HepG2 (cell line): ENCODE measurements around the gene TSTD1. TPM values are rescaled to one million over a fixed set of nuclear protein-coding genes. Genes with fewer than 3 reads are reported as not detected.

Experiments used
- ATAC-seq: fragments of 200-7000 bp; cut with Tn5 transposase; 3 replicates; pipeline ENCODE4 v1.9.1; 2020; ENCODE audit warnings: mild to moderate bottlenecking, moderate library complexity
- BruUV-seq: library from RNA; stranded (reverse); fragments of 400-500 nt; replicated peaks from 2 replicates; lab custom pipeline; 2021; lab: Mats Ljungman, UMichigan
- CTCF ChIA-PET: fragments of 300-600 bp; formaldehyde crosslinking; extraction: SDS; loops from one replicate; lab custom pipeline; 2021; ENCODE audit warnings: low total read pairs, inconsistent platforms, low intra/inter-chr PET ratio; lab: Yijun Ruan, JAX
- POLR2A ChIA-PET: fragments of 350-600 bp; sonication (Branson Sonifier 250); formaldehyde crosslinking; loops from one replicate; lab custom pipeline; 2020; ENCODE audit warnings: antibody characterized with exemption, inconsistent platforms; lab: Yijun Ruan, JAX
- DNase-seq: peaks from one replicate; pipeline ENCODE4 v3.0.0-alpha.2; 2015; ENCODE audit warnings: low spot score
- FAIRE-seq: peaks from 3 replicates; lab custom pipeline; 2011; peaks lifted over from hg19 to GRCh38; lab: Jason Lieb, UNC
- H2AFZ ChIP-seq: one replicate; pipeline ENCODE4 v1.6.1; 2011; ENCODE audit warnings: low read length, inconsistent platforms
- H3K27ac ChIP-seq: fragments of 300-600 bp; 3 replicates; pipeline ENCODE4 v1.8.0; 2011; ENCODE audit warnings: mixed run types, mild to moderate bottlenecking, mixed read lengths, low read length, inconsistent platforms; ENCODE audit not compliant: insufficient read depth; ENCODE audit errors: extremely low read length
- H3K27me3 ChIP-seq, 2 experiments: fragments of 200-600 bp in 1 of 2; 2 replicates in 1 of 2; 3 replicates in 1 of 2; pipeline versions ENCODE4 v1.6.0 to v1.8.0; 2011; ENCODE audit warnings: low read length in 2 of 2, mild to moderate bottlenecking in 2 of 2, moderate library complexity in 2 of 2, inconsistent platforms in 1 of 2; ENCODE audit not compliant: insufficient read depth in 2 of 2, control insufficient read depth in 1 of 2
- H3K36me3 ChIP-seq, 2 experiments: fragments of 200-600 bp in 1 of 2; replicated peaks in 1 of 2; 2 replicates in 1 of 2; 3 replicates in 1 of 2; pipeline versions ENCODE4 v1.5.1 to v1.8.0; 2011; ENCODE audit warnings: low read length in 2 of 2, inconsistent platforms in 1 of 2; ENCODE audit not compliant: insufficient read depth in 2 of 2, control insufficient read depth in 1 of 2
- H3K4me1 ChIP-seq: 2 replicates; pipeline ENCODE4 v1.5.1; 2012; ENCODE audit warnings: low read length, inconsistent platforms; ENCODE audit not compliant: insufficient read depth
- H3K4me2 ChIP-seq: 2 replicates; pipeline ENCODE4 v1.6.0; 2011; ENCODE audit warnings: low read depth, low read length, inconsistent platforms
- H3K4me3 ChIP-seq, 3 experiments: fragments of 200-600 bp in 1 of 3; sonication (generic), shearing (Covaris generic) in 1 of 3; replicated peaks in 1 of 3; 2 replicates each; pipeline ENCODE4 v1.5.1; 2011 to 2016; ENCODE audit warnings: low read length in 3 of 3, inconsistent platforms in 2 of 3, low read depth in 2 of 3, mild to moderate bottlenecking in 2 of 3, control low read depth in 1 of 3, mixed read lengths in 1 of 3; ENCODE audit not compliant: insufficient read depth in 1 of 3
- H3K79me2 ChIP-seq: one replicate; pipeline ENCODE4 v1.6.1; 2011; ENCODE audit warnings: low read length, inconsistent platforms; ENCODE audit not compliant: insufficient read depth
- H3K9ac ChIP-seq: 2 replicates; pipeline ENCODE4 v1.6.0; 2011; ENCODE audit warnings: mild to moderate bottlenecking, low read depth, low read length, inconsistent platforms; ENCODE audit not compliant: insufficient read depth
- H3K9me3 ChIP-seq: 2 replicates; pipeline ENCODE4 v1.5.1; 2012; ENCODE audit warnings: mild to moderate bottlenecking, low read length
- H4K20me1 ChIP-seq: 2 replicates; pipeline ENCODE4 v1.6.0; 2011; ENCODE audit warnings: inconsistent platforms, mild to moderate bottlenecking, low read length, moderate library complexity; ENCODE audit not compliant: insufficient read depth
- AHR ChIP-seq: IDR thresholded peaks from 2 replicates; pipeline ENCODE4 v1.6.1; 2018; ENCODE audit warnings: missing genetic modification reagents, missing compliant biosample characterization
- ATF1 ChIP-seq: IDR thresholded peaks from 2 replicates; pipeline ENCODE4 v1.6.1; 2016; ENCODE audit warnings: mild to moderate bottlenecking, control low read depth
- CEBPG ChIP-seq: IDR thresholded peaks from 2 replicates; pipeline ENCODE4 v1.6.1; 2016
- E2F1 ChIP-seq: sonication (generic); formaldehyde crosslinking; IDR thresholded peaks from 2 replicates; pipeline ENCODE4 v1.5.0; 2020; ENCODE audit warnings: missing genetic modification reagents
- KMT2A ChIP-seq: sonication (generic); formaldehyde crosslinking; IDR thresholded peaks from 2 replicates; pipeline ENCODE4 v1.4.0; 2020; ENCODE audit warnings: missing genetic modification reagents
- ZBTB14 ChIP-seq: sonication (generic); formaldehyde crosslinking; IDR thresholded peaks from 2 replicates; pipeline ENCODE4 v1.4.0; 2020; ENCODE audit warnings: missing genetic modification reagents
- ZBTB21 ChIP-seq: sonication (generic); formaldehyde crosslinking; IDR thresholded peaks from 2 replicates; pipeline ENCODE4 v1.4.0; 2020; ENCODE audit warnings: missing genetic modification reagents
- ZBTB33 ChIP-seq: sonication (generic); formaldehyde crosslinking; IDR thresholded peaks from 2 replicates; pipeline ENCODE4 v1.4.0; 2020; ENCODE audit warnings: missing genetic modification reagents
- ZBTB4 ChIP-seq: sonication (generic); formaldehyde crosslinking; IDR thresholded peaks from 2 replicates; pipeline ENCODE4 v1.4.0; 2020; ENCODE audit warnings: missing genetic modification reagents, mild to moderate bottlenecking, borderline replicate concordance
- ZHX1 ChIP-seq: sonication (generic); formaldehyde crosslinking; IDR thresholded peaks from 2 replicates; pipeline ENCODE4 v1.8.1; 2022; ENCODE audit warnings: low read depth, mild to moderate bottlenecking, missing genetic modification reagents
- ZNF879 ChIP-seq: sonication (generic); formaldehyde crosslinking; IDR thresholded peaks from 2 replicates; pipeline ENCODE4 v1.8.1; 2023; ENCODE audit warnings: missing genetic modification reagents
- WGBS: methylation state at CpG from one replicate; pipeline ENCODE4 v1.1.6; 2017; ENCODE audit warnings: low lambda C conversion rate; 5-methylcytosine and 5-hydroxymethylcytosine counted together
- in situ Hi-C: cut with HindIII; loops from 2 replicates; pipeline ENCODE4 v1.10.0; 2017; ENCODE audit warnings: low pct_unique_long_range_greater_than_20kb; ENCODE audit not compliant: extremely low pct_ligation_motif_present
- intact Hi-C: fragments of 100-400 bp; cut with micrococcal nuclease; formaldehyde crosslinking; loops from one replicate; pipeline ENCODE4 v1.10.0; 2022; ENCODE audit not compliant: unreplicated experiment
- polyA plus RNA-seq, 8 experiments: library from polyadenylated mRNA; depleted of rRNA in 3 of 8; stranded (reverse) in 7 of 8; unstranded in 1 of 8; fragments of >200 nt; fragmentation: Illumina TruSeq in 4 of 8; extraction: Trizol in 4 of 8; gene quantifications; 2 replicates each; pipeline versions ENCODE4 v1.2.1 to v1.2.3, GENCODE V29; 2011 to 2016; ENCODE audit warnings: low read depth in 4 of 8, missing spikeins in 1 of 8, mixed read lengths in 1 of 8; ENCODE audit not compliant: insufficient read depth in 1 of 8
- total RNA-seq, 5 experiments: library from RNA; depleted of rRNA; stranded (reverse); fragments of >200 nt; fragmentation: Illumina TruSeq; extraction: Trizol; gene quantifications; 2 replicates each; pipeline ENCODE4 v1.2.3, GENCODE V29; 2016; ENCODE audit warnings: low read depth in 1 of 5

The TSTD1 gene
- total and polyA plus RNA-seq, 2 of the 13 experiments (the other 11 are each of a cell fraction or from before 2014, with no cell fraction given) = 0.15 to 0.31 TPM

GRCh38 chr1:161076410-161076809 lies 37.6 kb upstream of the TSTD1 start (continued):
- TF ChIP-seq KMT2A (no peak), ATF1 (CRISPR knock-in tag) (no peak), ZBTB4 (CRISPR knock-in tag) (no peak)

GRCh38 chr1:161074676-161075368 lies 36.1 kb upstream of the TSTD1 start:
- peak; percentile 28 for ATAC-seq
- BruUV-seq = no TSS peak
- peak; percentile 41 for DNase-seq
- 14% methylated on average over 5 of the region's 12 CpGs for WGBS
- FAIRE-seq = no peak
- POLR2A ChIA-PET = interaction anchor here (0.5 to 3.8 kb wide), 4 partner anchors 22 to 54 kb away, joined by 3 to 21 read pairs (median 7); partner anchors contain the start of genes F11R, NIT1, PFDN2 and USF1
- Histone ChIP-seq H3K9me3 (no peaks in the 10 kb centered on the region), H3K4me3 (peak overlapping the region; percentile 62 to 75 (median 64)), H3K9ac (peak overlapping the region; percentile 70), H3K27me3 (no peaks in the 10 kb centered on the region), H3K4me2 (peak overlapping the region; percentile 96), H3K27ac (peak overlapping the region; percentile 27), H3K4me1 (peaks cover 41% of the 10 kb centered on the region), H3K36me3 (no peaks in the 10 kb centered on the region), H2AFZ (peak overlapping the region; percentile 8), H4K20me1 (no peaks in the 10 kb centered on the region), H3K79me2 (no peaks in the 10 kb centered on the region)
- intact Hi-C loops = no loop called here
- CTCF ChIA-PET = interaction anchor here (4.5 kb wide), 1 partner anchor 22 kb away, joined by 50 read pairs; the partner anchor contains the start of gene KLHDC9
- in situ Hi-C loops = no loop called here
- TF ChIP-seq E2F1 (CRISPR knock-in tag) (no peak), ZBTB33 (CRISPR knock-in tag) (no peak), ZBTB21 (CRISPR knock-in tag) (peak; percentile 62; the same call in 1 of the 2 replicates), ZNF879 (CRISPR knock-in tag) (no peak), AHR (no peak), ZHX1 (no peak), CEBPG (no peak), ZBTB14 (CRISPR knock-in tag) (no peak)
